SK-N-SH treated with all-trans-retinoic acid at 6 μM for 48 hours (cell line): ENCODE results near the gene ARPIN.

Source experiments
- ATAC-seq: fragments of 200-7000 bp; cut with Tn5 transposase; 3 replicates; pipeline ENCODE4 v1.9.1; 2020; ENCODE audit warnings: mild to moderate bottlenecking, moderate library complexity
- ARNTL ChIP-seq: fragments of 450-650 bp; formaldehyde crosslinking; IDR thresholded peaks from 2 replicates; pipeline ENCODE4 v1.5.0; 2020; ENCODE audit warnings: low read depth, mild to moderate bottlenecking, moderate library complexity, borderline replicate concordance
- CREB5 ChIP-seq: fragments of 250-450 bp; sonication (Bioruptor Pico); IDR thresholded peaks from 2 replicates; pipeline ENCODE4 v1.5.1; 2020; ENCODE audit warnings: low read depth, mild to moderate bottlenecking, moderate library complexity
- CSDC2 ChIP-seq: fragments of 250-450 bp; sonication (Bioruptor Pico); IDR thresholded peaks from 2 replicates; pipeline ENCODE4 v1.5.0; 2020; ENCODE audit warnings: mild to moderate bottlenecking, moderate library complexity
- CSRNP3 ChIP-seq: fragments of 250-450 bp; sonication (Bioruptor Pico); IDR thresholded peaks from 2 replicates; pipeline ENCODE4 v1.5.1; 2021; ENCODE audit warnings: mild to moderate bottlenecking, moderate library complexity
- ESRRG ChIP-seq: fragments of 250-450 bp; sonication (Bioruptor Pico); IDR thresholded peaks from 2 replicates; pipeline ENCODE4 v1.6.1; 2021; ENCODE audit warnings: mild to moderate bottlenecking
- GLIS3 ChIP-seq: fragments of 250-450 bp; sonication (Bioruptor Pico); IDR thresholded peaks from 2 replicates; pipeline ENCODE4 v1.5.0; 2020; ENCODE audit warnings: mild to moderate bottlenecking, moderate library complexity
- ISL1 ChIP-seq: fragments of 250-450 bp; sonication (Bioruptor Pico); IDR thresholded peaks from 2 replicates; pipeline ENCODE4 v2.1.2; 2022; ENCODE audit warnings: mild to moderate bottlenecking, moderate library complexity
- OSR1 ChIP-seq: fragments of 250-450 bp; sonication (Bioruptor Pico); IDR thresholded peaks from 2 replicates; pipeline ENCODE4 v1.8.0; 2022; ENCODE audit warnings: moderate library complexity, mild to moderate bottlenecking, inconsistent platforms
- PATZ1 ChIP-seq: fragments of 250-450 bp; sonication (Bioruptor Pico); IDR thresholded peaks from 2 replicates; pipeline ENCODE4 v1.8.0; 2020; ENCODE audit warnings: mild to moderate bottlenecking, moderate library complexity, borderline replicate concordance
- POU6F1 ChIP-seq: fragments of 250-450 bp; sonication (Bioruptor Pico); IDR thresholded peaks from 2 replicates; pipeline ENCODE4 v1.8.0; 2021; ENCODE audit warnings: low read depth, mild to moderate bottlenecking, moderate library complexity, borderline replicate concordance
- PPARA ChIP-seq: fragments of 250-450 bp; sonication (Bioruptor Pico); IDR thresholded peaks from 2 replicates; pipeline ENCODE4 v1.5.0; 2020; ENCODE audit warnings: mild to moderate bottlenecking, borderline replicate concordance
- RARB ChIP-seq: fragments of 250-450 bp; sonication (Bioruptor Pico); IDR thresholded peaks from 2 replicates; pipeline ENCODE4 v1.8.0; 2021; ENCODE audit warnings: mild to moderate bottlenecking, moderate library complexity
- SNAI2 ChIP-seq: fragments of 250-450 bp; sonication (Bioruptor Pico); IDR thresholded peaks from 2 replicates; pipeline ENCODE4 v1.5.0; 2020; ENCODE audit warnings: mild to moderate bottlenecking, moderate library complexity
- TCF4 ChIP-seq: fragments of 250-450 bp; sonication (Bioruptor Pico); IDR thresholded peaks from 2 replicates; pipeline ENCODE4 v1.8.0; 2021; ENCODE audit warnings: mild to moderate bottlenecking, moderate library complexity, borderline replicate concordance
- TOX ChIP-seq: fragments of 250-450 bp; sonication (Bioruptor Pico); IDR thresholded peaks from 2 replicates; pipeline ENCODE4 v1.8.0; 2021; ENCODE audit warnings: mild to moderate bottlenecking, moderate library complexity, borderline replicate concordance
- TSHZ2 ChIP-seq: fragments of 250-450 bp; sonication (Bioruptor Pico); IDR thresholded peaks from 2 replicates; pipeline ENCODE4 v1.5.0; 2020; ENCODE audit warnings: mild to moderate bottlenecking, moderate library complexity
- ZC3H10 ChIP-seq: fragments of 250-450 bp; sonication (Bioruptor Pico); IDR thresholded peaks from 2 replicates; pipeline ENCODE4 v1.5.1; 2021; ENCODE audit warnings: mild to moderate bottlenecking, moderate library complexity
- ZFP3 ChIP-seq: fragments of 250-450 bp; sonication (Bioruptor Pico); IDR thresholded peaks from 2 replicates; pipeline ENCODE4 v1.5.0; 2020; ENCODE audit warnings: mild to moderate bottlenecking, moderate library complexity
- ZFP30 ChIP-seq: fragments of 450-650 bp; formaldehyde crosslinking; IDR thresholded peaks from 2 replicates; pipeline ENCODE4 v1.5.0; 2022; ENCODE audit warnings: mild to moderate bottlenecking, moderate library complexity
- ZNF565 ChIP-seq: fragments of 450-650 bp; formaldehyde crosslinking; conservative IDR thresholded peaks from 2 replicates; pipeline ENCODE4 v1.5.0; 2020; ENCODE audit warnings: low read depth, mild to moderate bottlenecking, moderate library complexity
- ZNF70 ChIP-seq: fragments of 450-650 bp; formaldehyde crosslinking; IDR thresholded peaks from 2 replicates; pipeline ENCODE4 v1.5.0; 2020; ENCODE audit warnings: mild to moderate bottlenecking, moderate library complexity
- ZNF8 ChIP-seq: fragments of 450-650 bp; formaldehyde crosslinking; IDR thresholded peaks from 2 replicates; pipeline ENCODE4 v1.5.0; 2020; ENCODE audit warnings: mild to moderate bottlenecking, moderate library complexity

The ARPIN gene

GRCh38 chr15:89878323-89878722 is 34.4 kb downstream of the ARPIN start:
- TF ChIP-seq SNAI2 (CRISPR knock-in tag): no peak
- no peak for TF ChIP-seq OSR1
- no peak for TF ChIP-seq ISL1 (CRISPR knock-in tag)
- TF ChIP-seq TCF4 (CRISPR knock-in tag): no peak
- TF ChIP-seq ARNTL (CRISPR knock-in tag): no peak
- no peak for TF ChIP-seq ZNF8 (CRISPR knock-in tag)
- TF ChIP-seq CSDC2 (CRISPR knock-in tag): no peak
- TF ChIP-seq GLIS3: no peak
- TF ChIP-seq ZC3H10 (CRISPR knock-in tag): no peak
- TF ChIP-seq POU6F1 (CRISPR knock-in tag): no peak
- TF ChIP-seq ZFP30 (CRISPR knock-in tag): no peak
- no peak for TF ChIP-seq ZFP3 (CRISPR knock-in tag)
- TF ChIP-seq CSRNP3 (CRISPR knock-in tag): no peak
- no peak for TF ChIP-seq ZNF70 (CRISPR knock-in tag)
- TF ChIP-seq TSHZ2 (CRISPR knock-in tag): no peak
- no peak for TF ChIP-seq CREB5 (CRISPR knock-in tag)
- TF ChIP-seq TOX (CRISPR knock-in tag): no peak
- TF ChIP-seq PPARA (CRISPR knock-in tag): no peak
- no peak for TF ChIP-seq RARB (CRISPR knock-in tag)
- no peak for ATAC-seq

GRCh38 chr15:89877083-89877425 is 35.7 kb downstream of the ARPIN start:
- no peak for TF ChIP-seq GLIS3
- ATAC-seq: no peak

- TF ChIP-seq OSR1 (no peak), ZNF70 (CRISPR knock-in tag) (no peak), ZFP3 (CRISPR knock-in tag) (no peak), ZNF8 (CRISPR knock-in tag) (no peak), RARB (CRISPR knock-in tag) (no peak), ZFP30 (CRISPR knock-in tag) (no peak), ARNTL (CRISPR knock-in tag) (no peak), SNAI2 (CRISPR knock-in tag) (no peak), GLIS3 (no peak)
- TF ChIP-seq, all 23 proteins: peak for 0
- no peak for ATAC-seq
Measured at GRCh38 chr15:89876396-89877082, 36.2 kb downstream of the ARPIN start.

GRCh38 chr15:89875741-89876140 is 37.0 kb downstream of the ARPIN start:
- ATAC-seq: no peak

More at GRCh38 chr15:89875741-89876140, 37.0 kb downstream of the ARPIN start:
- TF ChIP-seq SNAI2 (CRISPR knock-in tag) (no peak), POU6F1 (CRISPR knock-in tag) (no peak), CSDC2 (CRISPR knock-in tag) (no peak), ZFP3 (CRISPR knock-in tag) (no peak), PATZ1 (no peak), CSRNP3 (CRISPR knock-in tag) (no peak), ZNF565 (CRISPR knock-in tag) (no peak), OSR1 (no peak), ESRRG (CRISPR knock-in tag) (no peak), TOX (CRISPR knock-in tag) (no peak), ARNTL (CRISPR knock-in tag) (no peak), ZNF8 (CRISPR knock-in tag) (no peak), TCF4 (CRISPR knock-in tag) (no peak)
- TF ChIP-seq, all 23 proteins: peak for 0
